ENCODE measurements around the gene PPIL1.
A peak's percentile ranks its signal among the peaks of the same experiment; 100 is the strongest.

The PPIL1 gene

GRCh38 chr6:36830577-36830976 is 44.0 kb downstream of the PPIL1 start:
- DNase-seq (ENCODE audit: low read depth in 2 of 2): no peak
- TF ChIP-seq CTCF (IDR thresholded peaks at IDR 0.05; ENCODE audit: low read depth, low read length): no peak

DNA sequence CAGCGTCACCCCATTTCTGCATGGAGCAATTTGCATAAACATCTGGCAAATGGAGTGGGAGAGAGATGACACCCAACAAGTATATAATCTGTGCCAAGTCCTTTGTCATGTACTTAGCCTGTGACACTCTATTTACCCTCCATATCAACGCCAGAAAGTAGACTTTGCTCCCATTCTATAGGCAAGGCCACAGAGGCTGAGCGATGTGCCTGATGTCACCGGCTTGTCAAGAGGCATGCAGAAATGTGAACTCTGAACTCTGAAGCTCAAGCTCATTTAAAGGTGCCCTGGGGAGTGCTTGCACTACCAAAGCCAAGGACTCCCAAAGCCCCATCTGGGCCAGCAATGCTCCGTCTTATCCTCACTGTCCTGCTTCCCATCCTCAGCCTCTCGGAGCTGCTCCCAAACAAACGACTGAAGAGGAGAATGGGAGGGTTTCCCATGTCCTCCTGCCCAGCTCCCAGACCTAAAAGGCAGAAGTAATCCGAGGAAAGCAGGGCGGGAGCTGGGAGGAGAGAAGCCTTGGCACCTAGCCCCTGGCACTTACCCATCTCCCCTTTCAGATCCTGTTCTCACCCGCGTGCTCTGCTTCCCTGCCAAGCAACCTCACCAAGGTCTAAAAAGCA is 44.6 kb downstream of the PPIL1 start:
- DNase-seq (ENCODE audit: low read depth in 2 of 2): peak in 1 of 2 donors; percentile 91
- H3K4me3 ChIP-seq (replicated peaks in 1 of 2; ENCODE audit: low read depth in 2 of 2, low read length in 2 of 2): no peak overlapping the region
- TF ChIP-seq CTCF (IDR thresholded peaks at IDR 0.05; ENCODE audit: low read depth, low read length): no peak

More at GRCh38 chr6:36830577-36830976, 44.0 kb downstream of the PPIL1 start:
- H3K4me3 ChIP-seq (replicated peaks in 1 of 2; ENCODE audit: low read depth in 2 of 2, low read length in 2 of 2): no peak overlapping the region

DNA sequence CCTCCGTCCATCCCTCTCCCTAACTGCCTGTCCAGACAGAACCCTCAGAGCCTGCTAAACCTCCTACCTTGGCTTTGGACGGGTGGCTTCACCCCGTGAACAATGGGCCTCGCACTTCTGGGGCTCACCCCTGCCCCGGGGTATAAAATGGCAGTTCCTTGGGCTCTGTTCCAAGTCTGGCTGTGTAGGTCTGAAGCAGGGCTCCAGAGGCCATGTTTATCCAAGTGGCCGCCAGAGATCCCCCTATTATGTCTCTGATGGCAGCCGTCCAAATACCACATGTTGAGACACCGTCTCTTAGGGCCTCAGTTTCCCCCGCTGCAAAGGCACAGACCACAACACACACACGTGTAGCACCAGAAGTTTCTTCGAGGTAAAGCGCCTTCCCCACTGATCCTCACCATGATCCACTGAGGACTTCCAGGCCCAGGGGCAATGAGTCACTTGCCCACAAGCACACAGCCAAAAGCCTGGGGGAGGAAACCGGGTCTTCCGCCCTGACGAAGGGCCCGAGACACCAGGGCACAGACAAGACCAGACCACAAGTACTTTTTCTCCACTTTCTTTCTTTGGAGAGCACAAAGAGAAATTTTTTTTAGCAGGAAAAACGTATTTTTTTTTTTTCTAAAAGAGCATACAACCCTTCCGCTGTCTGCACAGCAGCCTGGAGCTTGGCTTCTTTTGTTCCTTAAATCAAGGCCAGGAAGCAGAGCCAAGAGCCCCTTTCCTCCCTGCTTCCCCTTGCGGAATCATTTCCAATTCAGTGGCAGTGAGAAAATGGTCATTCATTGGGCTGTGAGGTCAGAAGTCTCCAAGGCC is 47.1 kb downstream of the PPIL1 start:
- H3K4me3 ChIP-seq (replicated peaks in 1 of 2; ENCODE audit: low read depth in 2 of 2, low read length in 2 of 2): no peak overlapping the region
- TF ChIP-seq CTCF (IDR thresholded peaks at IDR 0.05; ENCODE audit: low read depth, low read length): no peak
- DNase-seq (ENCODE audit: low read depth in 2 of 2): peak; percentile 89 to 92

- no peak for DNase-seq (ENCODE audit: low read depth in 2 of 2)
- no peak overlapping the region for H3K4me3 ChIP-seq (replicated peaks in 1 of 2; ENCODE audit: low read depth in 2 of 2, low read length in 2 of 2)
- TF ChIP-seq CTCF (IDR thresholded peaks at IDR 0.05; ENCODE audit: low read depth, low read length): no peak
Measured at GRCh38 chr6:36826520-36827227, 47.9 kb downstream of the PPIL1 start.

GRCh38 chr6:36825994-36826393 is 48.6 kb downstream of the PPIL1 start:
- no peak for DNase-seq (ENCODE audit: low read depth in 2 of 2)
- H3K4me3 ChIP-seq (replicated peaks in 1 of 2; ENCODE audit: low read depth in 2 of 2, low read length in 2 of 2): no peak overlapping the region
- no peak for TF ChIP-seq CTCF (IDR thresholded peaks at IDR 0.05; ENCODE audit: low read depth, low read length)

GRCh38 chr6:36825452-36825851 is 49.2 kb downstream of the PPIL1 start:
- no peak overlapping the region for H3K4me3 ChIP-seq (replicated peaks in 1 of 2; ENCODE audit: low read depth in 2 of 2, low read length in 2 of 2)
- no peak for DNase-seq (ENCODE audit: low read depth in 2 of 2)
- TF ChIP-seq CTCF (IDR thresholded peaks at IDR 0.05; ENCODE audit: low read depth, low read length): no peak

Data from cardiac fibroblast (primary cell).